Fibroblast of lung (primary cell): ENCODE results near the gene ITPRID2. TPM values are rescaled to one million over a fixed set of nuclear protein-coding genes. Genes with fewer than 3 reads are reported as not detected.
"Not testable (repeated sequence)": the region's sequence is repeated elsewhere in the genome, so short reads cannot be mapped to it uniquely, and the experiment has no call there.

ENCODE experiments used
- DNase-seq, 2 donors: peaks; one replicate each; pipeline versions ENCODE4 v3.0.0 to v3.0.0-alpha.2; 2010; ENCODE audit warnings: low read depth in 2 of 2
- H2AFZ ChIP-seq: 2 replicates; pipeline ENCODE4 v1.5.1; 2012; ENCODE audit warnings: low read length, control low read depth, inconsistent platforms
- H3K27ac ChIP-seq: 2 replicates; pipeline ENCODE4 v1.5.1; 2011; ENCODE audit warnings: low read length, control low read depth; ENCODE audit not compliant: insufficient read depth
- H3K27me3 ChIP-seq: 2 replicates; pipeline ENCODE4 v1.5.1; 2011; ENCODE audit warnings: mild to moderate bottlenecking, low read length; ENCODE audit not compliant: control insufficient read depth, insufficient read depth
- H3K36me3 ChIP-seq: 2 replicates; pipeline ENCODE4 v1.5.1; 2011; ENCODE audit warnings: low read length; ENCODE audit not compliant: control insufficient read depth, insufficient read depth
- H3K4me1 ChIP-seq: 2 replicates; pipeline ENCODE4 v1.5.1; 2011; ENCODE audit warnings: low read length; ENCODE audit not compliant: control insufficient read depth, insufficient read depth; ENCODE audit errors: extremely low read depth
- H3K4me2 ChIP-seq: 2 replicates; pipeline ENCODE4 v1.5.1; 2011; ENCODE audit warnings: low read length, control low read depth; ENCODE audit not compliant: insufficient read depth; ENCODE audit errors: extremely low read depth
- H3K4me3 ChIP-seq, 4 experiments: fragments of 200-600 bp in 1 of 4; sonication (generic) in 1 of 4; replicated peaks in 1 of 4; 2 replicates each; pipeline ENCODE4 v1.5.1; 2011 to 2016; ENCODE audit warnings: low read length in 4 of 4, low read depth in 3 of 4, mild to moderate bottlenecking in 3 of 4, control low read depth in 2 of 4, inconsistent platforms in 1 of 4, mixed read lengths in 1 of 4; ENCODE audit not compliant: insufficient read depth in 1 of 4; ENCODE audit errors: control extremely low read depth in 1 of 4
- H3K79me2 ChIP-seq: 2 replicates; pipeline ENCODE4 v1.5.1; 2012; ENCODE audit warnings: mild to moderate bottlenecking, low read length, inconsistent platforms; ENCODE audit not compliant: control insufficient read depth, insufficient read depth
- H3K9ac ChIP-seq: 2 replicates; pipeline ENCODE4 v1.5.1; 2011; ENCODE audit warnings: mild to moderate bottlenecking, low read length, control low read depth; ENCODE audit not compliant: insufficient read depth
- H3K9me3 ChIP-seq: 2 replicates; pipeline ENCODE4 v1.5.1; 2012; ENCODE audit warnings: low read depth, low read length; ENCODE audit not compliant: control insufficient read depth, insufficient read depth
- H4K20me1 ChIP-seq: 2 replicates; pipeline ENCODE4 v1.5.1; 2011; ENCODE audit warnings: low read length; ENCODE audit not compliant: control insufficient read depth, insufficient read depth; ENCODE audit errors: extremely low read depth
- EZH2 ChIP-seq: IDR thresholded peaks from 2 replicates; pipeline ENCODE4 v1.5.1; 2012; ENCODE audit warnings: low read length, control low read depth, mild to moderate bottlenecking; ENCODE audit errors: missing control alignments
- polyA plus RNA-seq, 2 donors: library from polyadenylated mRNA; depleted of rRNA in 1 of 2; stranded (reverse) in 1 of 2; unstranded in 1 of 2; fragments of >200 nt; gene quantifications; 2 replicates each; pipeline ENCODE4 v1.2.1, GENCODE V29; 2011 to 2012; ENCODE audit warnings: missing spikeins in 1 of 2
- total RNA-seq: library from RNA; depleted of rRNA; stranded (reverse); fragments of >200 nt; gene quantifications from 2 replicates; pipeline ENCODE4 v1.2.1, GENCODE V29; 2014
- TF ChIP-seq, protein P1 (sequence below), 2 donors: IDR thresholded peaks in 1 of 2; conservative IDR thresholded peaks in 1 of 2; 1 replicate in 1 of 2; 2 replicates in 1 of 2; pipeline ENCODE4 v1.5.1; 2011 to 2012; ENCODE audit warnings: low read length in 2 of 2, control low read depth in 1 of 2, inconsistent platforms in 1 of 2, low read depth in 1 of 2, mild to moderate bottlenecking in 1 of 2

ITPRID2 gene
- total and polyA plus RNA-seq, 2 donors (not counting 1 experiment from before 2014, with no cell fraction given) = 70.5 to 179 TPM

DNA sequence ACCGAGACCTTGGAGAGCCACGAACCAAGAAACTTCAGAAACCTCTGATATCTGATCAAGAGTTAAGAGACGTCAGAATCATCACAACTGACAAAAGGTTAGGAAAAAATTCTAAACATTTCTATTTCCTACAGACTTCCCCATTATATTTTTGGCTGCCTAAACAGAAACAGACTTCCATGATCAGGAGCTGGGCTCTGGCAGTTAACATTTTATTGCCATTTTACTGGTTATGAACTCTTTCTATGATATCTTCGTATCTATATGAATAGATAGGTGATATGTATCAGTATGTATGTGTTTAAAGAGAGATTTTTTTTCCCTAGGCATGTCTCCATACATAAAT lies 63.0 kb downstream of the ITPRID2 start:
- H3K4me3 ChIP-seq = peak overlapping the region in 1 of 4 experiments; percentile 40
- no peaks in the 10 kb centered on the region for H3K36me3 ChIP-seq
- H3K9me3 ChIP-seq = no peaks in the 10 kb centered on the region
- peaks cover 10% of the 10 kb centered on the region for H3K4me1 ChIP-seq
- peak overlapping the region; percentile 2 for H2AFZ ChIP-seq
- H3K79me2 ChIP-seq = no peaks in the 10 kb centered on the region
- H4K20me1 ChIP-seq = no peaks in the 10 kb centered on the region
- no peak overlapping the region for H3K9ac ChIP-seq
- H3K4me2 ChIP-seq = peak overlapping the region; percentile 17
- peak overlapping the region; percentile 1 for H3K27ac ChIP-seq
- DNase-seq = no peak
- no peaks in the 10 kb centered on the region for H3K27me3 ChIP-seq
- no peak for TF ChIP-seq EZH2
- TF ChIP-seq, protein P1, sequence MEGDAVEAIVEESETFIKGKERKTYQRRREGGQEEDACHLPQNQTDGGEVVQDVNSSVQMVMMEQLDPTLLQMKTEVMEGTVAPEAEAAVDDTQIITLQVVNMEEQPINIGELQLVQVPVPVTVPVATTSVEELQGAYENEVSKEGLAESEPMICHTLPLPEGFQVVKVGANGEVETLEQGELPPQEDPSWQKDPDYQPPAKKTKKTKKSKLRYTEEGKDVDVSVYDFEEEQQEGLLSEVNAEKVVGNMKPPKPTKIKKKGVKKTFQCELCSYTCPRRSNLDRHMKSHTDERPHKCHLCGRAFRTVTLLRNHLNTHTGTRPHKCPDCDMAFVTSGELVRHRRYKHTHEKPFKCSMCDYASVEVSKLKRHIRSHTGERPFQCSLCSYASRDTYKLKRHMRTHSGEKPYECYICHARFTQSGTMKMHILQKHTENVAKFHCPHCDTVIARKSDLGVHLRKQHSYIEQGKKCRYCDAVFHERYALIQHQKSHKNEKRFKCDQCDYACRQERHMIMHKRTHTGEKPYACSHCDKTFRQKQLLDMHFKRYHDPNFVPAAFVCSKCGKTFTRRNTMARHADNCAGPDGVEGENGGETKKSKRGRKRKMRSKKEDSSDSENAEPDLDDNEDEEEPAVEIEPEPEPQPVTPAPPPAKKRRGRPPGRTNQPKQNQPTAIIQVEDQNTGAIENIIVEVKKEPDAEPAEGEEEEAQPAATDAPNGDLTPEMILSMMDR (conservative IDR thresholded peaks at IDR 0.05 in 1 of 2, IDR thresholded peaks at IDR 0.05 in 1 of 2; ENCODE audit: low read depth in 1 of 2, low read length in 2 of 2) = no peak

DNA sequence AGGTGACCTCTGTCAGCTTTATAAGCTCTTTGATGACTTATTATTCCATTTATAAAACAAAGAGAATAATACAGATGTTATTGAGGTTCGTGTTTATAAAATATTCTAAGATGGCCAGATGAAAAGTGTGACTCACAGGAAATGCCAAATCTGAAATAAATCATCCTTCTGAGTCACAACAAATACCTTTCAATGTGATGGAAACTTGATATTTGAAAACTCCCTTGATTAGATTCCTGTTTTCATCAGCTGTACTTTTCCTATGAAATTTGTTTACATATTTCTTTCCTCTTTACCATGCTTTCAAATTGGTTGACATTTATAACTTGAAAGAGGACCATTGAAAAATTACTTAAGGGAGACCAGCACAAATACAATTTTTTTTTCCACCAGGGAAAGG lies 63.5 kb downstream of the ITPRID2 start:
- Histone ChIP-seq H3K79me2 (no peaks in the 10 kb centered on the region), H4K20me1 (no peaks in the 10 kb centered on the region), H3K9me3 (no peaks in the 10 kb centered on the region), H3K27me3 (no peaks in the 10 kb centered on the region), H3K4me3 (no peak overlapping the region), H3K4me1 (peaks cover 8% of the 10 kb centered on the region), H3K9ac (no peak overlapping the region), H3K27ac (peak overlapping the region; percentile 1), H2AFZ (no peak overlapping the region), H3K36me3 (no peaks in the 10 kb centered on the region), H3K4me2 (no peak overlapping the region)
- DNase-seq = peak; percentile 70 to 77
- TF ChIP-seq EZH2 = no peak
- TF ChIP-seq, protein P1 (conservative IDR thresholded peaks at IDR 0.05 in 1 of 2, IDR thresholded peaks at IDR 0.05 in 1 of 2; ENCODE audit: low read depth in 1 of 2, low read length in 2 of 2) = no peak

DNA sequence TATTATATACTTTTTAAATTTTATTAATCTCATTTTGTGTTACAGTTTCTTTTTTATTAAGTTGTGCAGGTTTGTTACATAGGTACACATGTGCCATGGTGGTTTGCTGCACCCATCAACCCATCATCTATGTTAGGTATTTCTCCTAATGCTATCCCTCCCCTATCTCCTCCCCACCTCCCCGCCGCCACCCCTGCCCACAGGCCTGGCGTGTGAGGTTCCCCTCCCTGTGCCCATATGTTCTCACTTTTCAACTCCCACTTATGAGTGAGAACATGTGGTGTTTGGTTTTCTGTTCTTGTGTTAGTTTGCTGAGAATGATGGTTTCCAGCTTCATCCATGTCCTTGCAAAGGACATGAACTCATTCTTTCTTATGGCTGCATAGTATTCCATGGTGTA lies 64.3 kb downstream of the ITPRID2 start:
- not testable (repeated sequence) for H3K79me2 ChIP-seq, H3K27ac ChIP-seq, H3K9ac ChIP-seq, H3K27me3 ChIP-seq, H3K36me3 ChIP-seq, H3K9me3 ChIP-seq, H2AFZ ChIP-seq, H3K4me1 ChIP-seq, H4K20me1 ChIP-seq, H3K4me2 ChIP-seq, H3K4me3 ChIP-seq, DNase-seq
